Pancreas (tissue), 10 donors: Measurements from ENCODE around the gene CHN1. TPM values are rescaled to one million over a fixed set of nuclear protein-coding genes. Genes with fewer than 3 reads are reported as not detected.

Source experiments
- ATAC-seq, 4 donors: fragments of 200-7000 bp; cut with Tn5 transposase; one replicate each; pipeline versions ENCODE4 v1.8.0 to v1.9.1; 2020; ENCODE audit warnings: mild to moderate bottlenecking in 4 of 4, moderate library complexity in 4 of 4
- DNase-seq, 6 donors: peaks; one replicate each; pipeline ENCODE4 v3.0.0-alpha.2; 2020
- FAIRE-seq: peaks from 2 replicates; lab custom pipeline; 2012; peaks lifted over from hg19 to GRCh38; lab: Jason Lieb, UNC
- H3K27ac ChIP-seq, 4 donors: fragments of 200-600 bp; sonication (generic); 1 replicate in 3 of 4; 2 replicates in 1 of 4; pipeline versions ENCODE4 v1.5.0 to v1.8.0; 2020
- H3K27me3 ChIP-seq, 4 donors: fragments of 200-600 bp; one replicate each; pipeline ENCODE4 v1.8.0; 2021
- H3K36me3 ChIP-seq, 3 donors: fragments of 200-600 bp; sonication (generic) in 1 of 3; one replicate each; pipeline versions ENCODE4 v1.5.0 to v1.8.0; 2020 to 2021
- H3K4me1 ChIP-seq, 3 donors: fragments of 200-600 bp; one replicate each; pipeline ENCODE4 v1.8.0; 2021
- H3K4me3 ChIP-seq, 4 donors: fragments of 200-600 bp; sonication (generic) in 2 of 4; one replicate each; pipeline versions ENCODE4 v1.5.0 to v1.8.0; 2020 to 2021
- H3K9me3 ChIP-seq, 4 donors: fragments of 200-600 bp; one replicate each; pipeline ENCODE4 v1.8.0; 2021
- WGBS, 2 donors: extraction: QIAGEN DNeasy Blood & Tissue Kit; methylation state at CpG; one replicate each; pipeline ENCODE4 v1.1.7; 2013; 5-methylcytosine and 5-hydroxymethylcytosine counted together
- intact Hi-C, 3 donors: fragments of 100-400 bp; cut with DNase I; formaldehyde crosslinking; loops; one replicate each; pipeline versions ENCODE4 v1.11.1 to v1.14.2; 2022
- polyA plus RNA-seq, 2 donors: library from polyadenylated mRNA; stranded (reverse); fragments of 200-250 nt; gene quantifications; one replicate each; pipeline ENCODE4 v1.2.3, GENCODE V29; 2013
- total RNA-seq, 6 donors: library from RNA; stranded (reverse); fragmentation: NEBNext Ultra II Directional in 4 of 6; extraction: Animal tissue kit (Norgen Biotek cat#: 25700) in 4 of 6; gene quantifications; one replicate each; pipeline versions ENCODE4 v1.2.1 to v1.2.4, GENCODE V29; 2021 to 2023
- TF ChIP-seq, protein P1 (sequence below), 4 donors: fragments of 200-600 bp; sonication (generic) in 3 of 4; IDR thresholded peaks; one replicate each; pipeline versions ENCODE4 v1.5.0 to v1.8.0; 2021; ENCODE audit warnings: antibody characterized with exemption in 4 of 4
- donor health status: healthy with polysubstance abuse.
- donor health status: DM: no; HTN: no; CAD: no; lungs with moderate emphysema.
- donor health status: DM: no; HTN: no; CAD: no.
- donor health status: control.
- donor health status: control.
- donor health status: Bipolar disorder and iron deficiency.
- donor health status: DM: yes; HTN: yes; CAD: no.
- donor health status: DM: no; HTN: no; CAD: no.
- donor health status: DM: no; HTN: no; CAD: no.
- donor health status: DM: yes; HTN: yes; CAD: no.

CHN1 gene
- total and polyA plus RNA-seq, 8 donors: 1.3 to 15.4 (median 3.7) TPM

DNA sequence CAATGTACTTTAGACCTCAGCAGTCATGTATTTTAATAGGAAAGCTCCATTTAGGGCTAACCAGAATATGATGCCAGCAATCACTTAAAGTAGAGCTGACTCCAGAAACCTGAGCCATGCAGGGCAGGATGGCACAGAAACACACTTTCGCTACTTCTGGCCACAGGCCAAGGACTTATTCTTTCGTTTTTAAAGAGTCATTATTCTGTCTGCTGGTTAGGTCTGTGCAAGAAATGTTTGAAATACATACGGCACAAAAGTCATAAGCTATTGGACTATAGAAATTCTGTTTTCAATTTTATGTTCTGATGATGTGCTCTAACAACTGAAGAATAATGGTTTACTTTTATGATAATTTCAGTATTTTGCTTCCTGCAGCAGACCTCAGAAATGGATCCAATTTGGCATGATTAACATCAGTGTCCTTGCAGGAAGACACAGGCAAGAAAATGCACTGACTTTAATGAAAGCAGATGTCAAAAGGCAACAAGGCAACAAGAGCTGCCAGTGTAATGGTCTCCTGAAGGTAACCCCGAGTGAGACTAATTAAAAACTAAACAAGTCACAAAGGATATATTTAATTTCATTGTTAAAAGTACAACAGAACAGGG lies 126.5 kb downstream of the CHN1 start:
- ATAC-seq (peak in 3 of 4 donors; percentile 32 to 52 (median 48)), DNase-seq (no peak), FAIRE-seq (no peak)
- Histone ChIP-seq H3K4me1 (peaks cover 0 to 6% (median 0%) of the 10 kb centered on the region in 3 donors), H3K9me3 (no peaks in the 10 kb centered on the region), H3K36me3 (no peaks in the 10 kb centered on the region), H3K4me3 (peak overlapping the region in 2 of 4 donors; percentile 7 to 13), H3K27ac (no peak overlapping the region), H3K27me3 (no peaks in the 10 kb centered on the region)
- intact Hi-C loops: no loop called here
- TF ChIP-seq, protein P1, sequence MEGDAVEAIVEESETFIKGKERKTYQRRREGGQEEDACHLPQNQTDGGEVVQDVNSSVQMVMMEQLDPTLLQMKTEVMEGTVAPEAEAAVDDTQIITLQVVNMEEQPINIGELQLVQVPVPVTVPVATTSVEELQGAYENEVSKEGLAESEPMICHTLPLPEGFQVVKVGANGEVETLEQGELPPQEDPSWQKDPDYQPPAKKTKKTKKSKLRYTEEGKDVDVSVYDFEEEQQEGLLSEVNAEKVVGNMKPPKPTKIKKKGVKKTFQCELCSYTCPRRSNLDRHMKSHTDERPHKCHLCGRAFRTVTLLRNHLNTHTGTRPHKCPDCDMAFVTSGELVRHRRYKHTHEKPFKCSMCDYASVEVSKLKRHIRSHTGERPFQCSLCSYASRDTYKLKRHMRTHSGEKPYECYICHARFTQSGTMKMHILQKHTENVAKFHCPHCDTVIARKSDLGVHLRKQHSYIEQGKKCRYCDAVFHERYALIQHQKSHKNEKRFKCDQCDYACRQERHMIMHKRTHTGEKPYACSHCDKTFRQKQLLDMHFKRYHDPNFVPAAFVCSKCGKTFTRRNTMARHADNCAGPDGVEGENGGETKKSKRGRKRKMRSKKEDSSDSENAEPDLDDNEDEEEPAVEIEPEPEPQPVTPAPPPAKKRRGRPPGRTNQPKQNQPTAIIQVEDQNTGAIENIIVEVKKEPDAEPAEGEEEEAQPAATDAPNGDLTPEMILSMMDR (IDR thresholded peaks at IDR 0.05): no peak
- WGBS, 2 donors: 26 to 38% methylated on average over 4 of the region's 4 CpGs

DNA sequence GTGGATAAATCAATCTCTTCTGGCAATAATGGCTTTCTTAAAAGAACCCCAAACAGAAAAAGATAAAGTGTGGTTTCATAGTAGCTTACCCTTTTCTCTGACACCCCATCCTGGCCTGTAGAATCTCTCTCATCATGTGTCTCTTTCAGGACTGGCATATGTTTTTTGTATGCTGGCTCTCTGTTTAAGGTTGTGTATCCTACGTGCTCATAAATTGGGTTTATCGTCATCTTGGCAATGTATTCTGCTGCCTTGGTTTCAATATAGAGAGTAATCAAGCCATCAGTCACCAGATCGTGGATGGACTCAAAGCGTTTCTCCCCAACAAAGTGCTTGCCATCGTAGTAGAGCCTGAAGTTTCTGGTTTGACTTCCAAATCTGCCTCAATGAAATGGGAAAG lies 127.4 kb downstream of the CHN1 start:
- peaks cover 0 to 6% (median 0%) of the 10 kb centered on the region in 3 donors for H3K4me1 ChIP-seq
- no peaks in the 10 kb centered on the region for H3K36me3 ChIP-seq
- 93 to 94% methylated on average over 5 of the region's 5 CpGs for WGBS, 2 donors
- no peak for FAIRE-seq
- intact Hi-C loops: no loop called here
- TF ChIP-seq, protein P1 (IDR thresholded peaks at IDR 0.05): no peak
- no peak overlapping the region for H3K4me3 ChIP-seq
- no peaks in the 10 kb centered on the region for H3K27me3 ChIP-seq
- no peak for ATAC-seq
- H3K9me3 ChIP-seq: no peaks in the 10 kb centered on the region
- no peak for DNase-seq
- no peak overlapping the region for H3K27ac ChIP-seq

DNA sequence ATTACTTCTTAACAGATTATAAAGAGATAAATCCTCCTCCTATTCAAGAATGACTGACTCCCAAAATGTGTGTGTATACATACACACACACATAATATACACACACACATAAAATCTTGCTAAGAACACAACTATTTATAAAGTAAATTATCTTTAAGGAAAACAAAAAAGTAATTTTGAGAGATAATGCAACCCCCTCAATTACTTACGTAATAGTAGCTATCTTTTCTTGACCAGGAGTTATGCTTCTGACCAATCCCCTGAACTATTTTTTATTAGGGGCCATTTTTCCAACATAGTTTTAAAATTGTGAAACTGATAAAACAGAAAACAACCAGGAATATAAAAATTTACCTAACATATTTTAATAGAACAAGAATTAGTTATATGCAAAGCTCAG lies 127.9 kb downstream of the CHN1 start:
- Histone ChIP-seq H3K9me3 (no peaks in the 10 kb centered on the region), H3K4me1 (peaks cover 0 to 6% (median 0%) of the 10 kb centered on the region in 3 donors), H3K36me3 (no peaks in the 10 kb centered on the region), H3K4me3 (no peak overlapping the region), H3K27ac (no peak overlapping the region), H3K27me3 (no peaks in the 10 kb centered on the region)
- TF ChIP-seq, protein P1 (IDR thresholded peaks at IDR 0.05): no peak
- FAIRE-seq (no peak), ATAC-seq (no peak), DNase-seq (no peak)
- intact Hi-C loops: no loop called here
- WGBS, 2 donors: 96 to 98% methylated on average over 1 of the region's 1 CpG

DNA sequence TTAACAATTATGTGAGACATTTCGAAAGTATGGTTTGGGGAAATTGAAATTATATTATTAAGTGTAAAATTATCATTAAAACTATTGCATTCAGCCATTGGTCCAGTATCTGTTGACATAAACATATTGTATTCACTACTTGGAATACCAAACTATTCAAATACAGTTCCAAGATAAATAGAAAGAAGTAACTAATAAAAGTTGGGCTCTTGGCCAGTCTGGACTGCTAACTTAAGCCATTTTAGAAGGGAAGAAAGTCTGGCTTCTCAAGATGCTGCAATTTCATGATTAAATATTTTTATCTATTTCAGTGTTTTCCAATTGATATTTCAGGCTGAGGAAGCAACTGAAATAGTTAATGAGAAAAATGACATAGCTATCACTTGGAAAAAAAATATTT lies 131.1 kb downstream of the CHN1 start:
- Histone ChIP-seq H3K4me1 (peaks cover 0 to 4% (median 0%) of the 10 kb centered on the region in 3 donors), H3K9me3 (no peaks in the 10 kb centered on the region), H3K4me3 (no peak overlapping the region), H3K27me3 (no peaks in the 10 kb centered on the region), H3K27ac (no peak overlapping the region), H3K36me3 (no peaks in the 10 kb centered on the region)
- intact Hi-C loops: no loop called here
- ATAC-seq (no peak), DNase-seq (no peak), FAIRE-seq (no peak)
- TF ChIP-seq, protein P1 (IDR thresholded peaks at IDR 0.05): no peak
- WGBS, 2 donors: 42 to 57% methylated on average over 1 of the region's 1 CpG

DNA sequence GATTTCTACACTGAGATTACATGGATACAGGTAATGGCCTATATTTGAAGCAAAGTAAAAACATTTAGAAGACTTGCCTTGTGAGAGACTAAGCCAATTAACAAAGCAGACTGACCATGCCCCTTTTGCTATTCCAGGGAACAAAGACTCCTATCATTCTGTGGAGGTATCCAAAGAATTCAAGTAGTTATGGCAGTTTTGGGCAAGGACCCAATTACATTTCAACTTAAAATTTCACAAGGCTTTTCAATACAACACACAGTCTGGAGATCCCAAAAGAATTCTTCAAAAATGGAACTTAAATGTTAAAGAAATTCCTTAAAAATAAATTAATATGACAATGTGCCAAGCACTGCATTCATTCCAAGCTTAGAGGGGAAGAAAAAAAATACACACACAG lies 131.7 kb downstream of the CHN1 start:
- Histone ChIP-seq H3K27me3 (no peaks in the 10 kb centered on the region), H3K4me1 (no peaks in the 10 kb centered on the region), H3K9me3 (no peaks in the 10 kb centered on the region), H3K27ac (no peak overlapping the region), H3K4me3 (no peak overlapping the region), H3K36me3 (no peaks in the 10 kb centered on the region)
- intact Hi-C loops: no loop called here
- no peak for FAIRE-seq
- no peak for ATAC-seq
- no peak for DNase-seq
- TF ChIP-seq, protein P1 (IDR thresholded peaks at IDR 0.05): no peak
